Ascending aorta (tissue), 2 donors: ENCODE results near the gene DPAGT1. TPM values are rescaled to one million over a fixed set of nuclear protein-coding genes. Genes with fewer than 3 reads are reported as not detected.

Experiments used
- DNase-seq, 2 donors: peaks; one replicate each; pipeline ENCODE4 v3.0.0-alpha.2; 2019; ENCODE audit warnings: low spot score in 2 of 2
- H3K27ac ChIP-seq, 2 donors: fragments of 200-600 bp; sonication (generic); one replicate each; pipeline ENCODE4 v1.5.1; 2016 to 2017; ENCODE audit warnings: mild to moderate bottlenecking in 1 of 2
- H3K27me3 ChIP-seq: fragments of 200-600 bp; sonication (generic); one replicate; pipeline ENCODE4 v1.5.1; 2017
- H3K36me3 ChIP-seq, 2 donors: fragments of 200-600 bp; sonication (generic); one replicate each; pipeline ENCODE4 v1.5.1; 2016
- H3K4me1 ChIP-seq, 2 donors: fragments of 200-600 bp; sonication (generic); one replicate each; pipeline ENCODE4 v1.5.1; 2016 to 2017; ENCODE audit warnings: mild to moderate bottlenecking in 1 of 2
- H3K4me3 ChIP-seq, 2 donors: fragments of 200-600 bp; sonication (generic); one replicate each; pipeline ENCODE4 v1.5.1; 2016 to 2017; ENCODE audit warnings: mild to moderate bottlenecking in 1 of 2
- H3K9me3 ChIP-seq, 2 donors: fragments of 200-600 bp; sonication (generic); one replicate each; pipeline ENCODE4 v1.5.1; 2016
- intact Hi-C: fragments of 100-400 bp; cut with DNase I; formaldehyde crosslinking; loops from one replicate; pipeline ENCODE4 v1.15.1; 2023
- total RNA-seq: library from RNA; depleted of rRNA; stranded (reverse); fragments of >200 nt; gene quantifications from one replicate; pipeline ENCODE4 v1.1.0, GENCODE V29; 2016
- TF ChIP-seq, protein P1 (sequence below), 3 experiments: fragments of 200-600 bp in 2 of 3; fragments of 450-650 bp in 1 of 3; sonication (generic) in 2 of 3; IDR thresholded peaks; one replicate each; pipeline ENCODE4 v1.5.1; 2016 to 2019; ENCODE audit warnings: antibody characterized with exemption in 3 of 3, mild to moderate bottlenecking in 1 of 3, moderate library complexity in 1 of 3

DPAGT1 gene
- total RNA-seq, 1 donor from 2014 or later = 61.9 TPM

DNA sequence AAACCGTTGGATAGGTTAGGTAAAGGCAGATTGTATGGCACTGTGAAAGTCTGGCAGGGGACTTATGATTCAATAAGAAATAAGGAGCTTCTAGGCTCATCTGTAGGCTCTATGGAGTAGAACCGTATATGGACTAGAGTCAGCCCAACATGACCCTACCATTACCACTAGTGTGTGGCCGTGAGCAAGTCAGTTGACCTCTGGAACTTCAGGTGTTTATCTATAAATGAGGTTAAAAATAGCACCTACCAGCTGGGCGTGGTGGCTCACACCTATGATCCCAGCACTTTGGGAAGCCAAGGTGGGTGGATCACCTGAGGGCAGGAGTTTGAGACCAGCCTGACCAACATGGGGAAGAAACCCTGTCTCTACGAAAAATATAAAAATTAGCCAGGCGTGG lies 24.2 kb upstream of the DPAGT1 start:
- DNase-seq = no peak
- Histone ChIP-seq H3K27ac (no peak overlapping the region), H3K27me3 (no peaks in the 10 kb centered on the region), H3K4me3 (no peak overlapping the region), H3K36me3 (peaks cover 25 to 40% of the 10 kb centered on the region in 2 donors), H3K9me3 (no peaks in the 10 kb centered on the region), H3K4me1 (peaks cover 6 to 9% of the 10 kb centered on the region in 2 donors)
- TF ChIP-seq, protein P1, sequence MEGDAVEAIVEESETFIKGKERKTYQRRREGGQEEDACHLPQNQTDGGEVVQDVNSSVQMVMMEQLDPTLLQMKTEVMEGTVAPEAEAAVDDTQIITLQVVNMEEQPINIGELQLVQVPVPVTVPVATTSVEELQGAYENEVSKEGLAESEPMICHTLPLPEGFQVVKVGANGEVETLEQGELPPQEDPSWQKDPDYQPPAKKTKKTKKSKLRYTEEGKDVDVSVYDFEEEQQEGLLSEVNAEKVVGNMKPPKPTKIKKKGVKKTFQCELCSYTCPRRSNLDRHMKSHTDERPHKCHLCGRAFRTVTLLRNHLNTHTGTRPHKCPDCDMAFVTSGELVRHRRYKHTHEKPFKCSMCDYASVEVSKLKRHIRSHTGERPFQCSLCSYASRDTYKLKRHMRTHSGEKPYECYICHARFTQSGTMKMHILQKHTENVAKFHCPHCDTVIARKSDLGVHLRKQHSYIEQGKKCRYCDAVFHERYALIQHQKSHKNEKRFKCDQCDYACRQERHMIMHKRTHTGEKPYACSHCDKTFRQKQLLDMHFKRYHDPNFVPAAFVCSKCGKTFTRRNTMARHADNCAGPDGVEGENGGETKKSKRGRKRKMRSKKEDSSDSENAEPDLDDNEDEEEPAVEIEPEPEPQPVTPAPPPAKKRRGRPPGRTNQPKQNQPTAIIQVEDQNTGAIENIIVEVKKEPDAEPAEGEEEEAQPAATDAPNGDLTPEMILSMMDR (IDR thresholded peaks at IDR 0.05) = no peak
- intact Hi-C loops = no loop called here

DNA sequence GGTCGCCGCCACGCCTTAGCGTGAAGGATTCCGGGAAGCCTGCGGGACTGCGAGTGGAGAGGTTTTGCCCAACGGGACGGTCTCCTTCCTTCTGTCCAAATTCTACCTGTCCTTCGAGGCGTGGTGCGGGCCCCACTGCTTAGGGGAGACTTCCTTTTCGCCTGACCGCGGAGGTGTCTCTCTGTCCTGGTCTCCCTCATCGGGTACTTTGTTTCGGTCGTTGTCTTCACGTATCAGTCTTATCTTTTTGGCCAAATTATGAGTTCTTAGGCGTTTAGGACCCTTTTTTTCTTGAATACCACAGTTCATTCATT lies 20.1 kb upstream of the DPAGT1 start:
- H3K27ac ChIP-seq = peak overlapping the region; percentile 71 to 74
- peaks cover 0 to 10% of the 10 kb centered on the region in 2 donors for H3K36me3 ChIP-seq
- H3K27me3 ChIP-seq = no peaks in the 10 kb centered on the region
- intact Hi-C loops = loop anchor here (1.0 to 5.0 kb wide), 5 partner anchors 14 to 54 kb away; partner anchors contain the start of genes C2CD2L, HMBS and VPS11
- H3K4me1 ChIP-seq = peaks cover 6 to 13% of the 10 kb centered on the region in 2 donors
- no peaks in the 10 kb centered on the region for H3K9me3 ChIP-seq
- DNase-seq = peak in 1 of 2 donors; percentile 74
- peak overlapping the region; percentile 85 to 93 for H3K4me3 ChIP-seq
- TF ChIP-seq, protein P1 (IDR thresholded peaks at IDR 0.05) = no peak

DNA sequence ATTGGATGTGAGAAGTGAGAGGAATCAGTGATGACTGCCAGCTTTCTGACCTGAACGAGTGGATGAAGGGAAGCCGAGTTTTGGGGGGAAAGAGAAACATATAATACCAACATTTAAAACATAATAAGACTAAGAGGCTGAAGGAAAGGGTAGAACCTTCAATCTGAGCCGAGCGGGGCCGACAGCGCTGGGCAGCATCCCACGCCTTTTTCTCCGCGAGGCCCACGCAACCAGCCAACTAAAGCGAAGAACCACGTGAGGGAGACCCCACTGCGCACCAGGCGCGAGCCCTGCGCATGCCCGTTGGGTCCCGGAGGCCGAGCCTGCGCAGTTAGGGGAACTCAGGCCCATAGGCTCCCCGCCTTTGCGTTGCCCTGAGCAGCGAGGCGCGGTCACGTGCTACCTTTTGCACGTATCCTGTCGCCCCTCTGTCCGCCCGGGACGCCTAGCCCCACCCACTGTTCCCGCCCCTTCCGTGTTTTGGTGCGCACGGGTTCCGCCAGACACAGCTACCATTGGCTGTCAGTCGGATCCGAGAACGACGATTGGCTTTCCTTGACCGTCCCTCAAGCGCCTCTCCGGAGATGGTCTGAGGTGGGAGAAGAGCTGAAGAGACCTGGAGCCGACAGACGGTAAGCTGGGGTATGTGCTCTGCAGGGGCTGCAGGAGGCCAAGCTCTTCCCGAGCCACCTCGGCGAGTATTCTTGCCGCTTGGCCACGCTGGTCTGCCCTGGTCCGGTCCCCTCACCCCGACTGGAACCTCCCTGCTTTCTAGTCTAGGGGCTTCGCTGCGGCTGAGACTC lies 19.6 kb upstream of the DPAGT1 start, which contains the start of gene HINFP:
Gene HINFP (plus strand): TSS at position 573 of the 803 bp plus-strand sequence. CDS start 5,365 bp downstream, outside the sequence.
- TF ChIP-seq, protein P1 (IDR thresholded peaks at IDR 0.05) = no peak
- Histone ChIP-seq H3K36me3 (peaks cover 3 to 10% of the 10 kb centered on the region in 2 donors), H3K4me1 (peaks cover 6 to 13% of the 10 kb centered on the region in 2 donors), H3K27ac (peak within 1 kb of the TSS; percentile 71 to 74), H3K27me3 (no peaks in the 10 kb centered on the region), H3K4me3 (peak within 1 kb of the TSS; percentile 85 to 93), H3K9me3 (no peaks in the 10 kb centered on the region)
- intact Hi-C loops = loop anchor here (1.0 to 5.0 kb wide), 5 partner anchors 14 to 54 kb away; partner anchors contain the start of genes C2CD2L, HMBS and VPS11
- peak; percentile 98 to 100 for DNase-seq

DNA sequence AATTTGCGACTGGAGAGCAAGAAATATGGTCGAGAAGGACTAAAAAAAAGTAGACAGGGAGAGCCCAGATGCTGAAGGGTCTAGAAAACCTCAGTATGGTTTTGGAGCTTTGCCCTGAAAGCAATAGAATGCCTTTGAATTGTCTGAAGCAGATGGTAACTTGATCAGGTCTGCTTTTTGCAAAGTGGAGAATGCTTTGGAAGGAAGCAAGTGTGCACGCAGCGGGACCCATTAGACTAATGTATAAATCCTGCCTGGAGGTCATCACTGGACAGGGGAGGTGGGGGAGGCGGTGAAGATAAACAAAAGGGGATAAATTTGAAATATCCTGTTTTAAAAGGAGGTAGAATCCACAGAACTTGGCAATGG lies 19.0 kb upstream of the DPAGT1 start:
- no peaks in the 10 kb centered on the region for H3K27me3 ChIP-seq
- H3K36me3 ChIP-seq = peaks cover 7 to 13% of the 10 kb centered on the region in 2 donors
- H3K27ac ChIP-seq = peak overlapping the region; percentile 54 to 74
- intact Hi-C loops = loop anchor here (1.0 to 5.0 kb wide), 5 partner anchors 13 to 53 kb away; partner anchors contain the start of genes C2CD2L, HMBS and VPS11
- H3K4me1 ChIP-seq = peaks cover 6 to 13% of the 10 kb centered on the region in 2 donors
- peak overlapping the region; percentile 85 to 93 for H3K4me3 ChIP-seq
- TF ChIP-seq, protein P1 (IDR thresholded peaks at IDR 0.05) = no peak
- DNase-seq = no peak
- H3K9me3 ChIP-seq = no peaks in the 10 kb centered on the region

DNA sequence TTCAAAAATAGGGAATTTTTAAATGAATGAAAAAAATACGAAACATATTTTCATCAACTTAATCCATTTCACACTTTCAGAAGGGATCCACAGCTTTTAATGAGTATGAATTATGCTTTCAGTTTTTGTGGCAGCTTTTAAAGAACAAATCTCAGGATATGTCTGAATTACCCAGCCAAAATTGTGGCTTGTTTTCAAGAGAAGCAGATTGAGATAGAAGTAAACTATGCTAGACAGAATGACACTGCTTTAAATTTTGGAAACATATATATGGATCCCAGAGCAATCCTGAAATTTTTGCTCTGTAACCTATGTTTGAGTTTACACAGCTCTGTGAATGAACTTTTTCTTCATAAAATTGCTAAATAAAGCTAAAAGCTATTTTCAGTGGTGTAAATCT lies 17.3 kb upstream of the DPAGT1 start:
- TF ChIP-seq, protein P1 (IDR thresholded peaks at IDR 0.05) = no peak
- intact Hi-C loops = no loop called here
- DNase-seq = no peak
- H3K27me3 ChIP-seq = no peaks in the 10 kb centered on the region
- no peak overlapping the region for H3K27ac ChIP-seq
- no peak overlapping the region for H3K4me3 ChIP-seq
- H3K4me1 ChIP-seq = peaks cover 6 to 13% of the 10 kb centered on the region in 2 donors
- H3K9me3 ChIP-seq = no peaks in the 10 kb centered on the region
- H3K36me3 ChIP-seq = peaks cover 14 to 17% of the 10 kb centered on the region in 2 donors
